Calu3 (cell line): ENCODE measurements around the gene GTF2B. TPM values are rescaled to one million over a fixed set of nuclear protein-coding genes. Genes with fewer than 3 reads are reported as not detected.
A peak's percentile ranks its signal among the peaks of the same experiment; 100 is the strongest.

Experiments
- BruUV-seq: library from RNA; stranded (reverse); fragments of 400-500 nt; replicated peaks from 2 replicates; lab custom pipeline; 2021; lab: Mats Ljungman, UMichigan
- CTCF ChIA-PET: fragments of 300-600 bp; sonication (Branson Sonifier 250); formaldehyde crosslinking; loops from one replicate; lab custom pipeline; 2022; ENCODE audit warnings: antibody characterized with exemption; lab: Charles Lee
- DNase-seq: peaks from one replicate; pipeline ENCODE4 v3.0.0; 2022
- H3K27ac Mint-ChIP-seq: one replicate; pipeline ENCODE4 v1.8.0; 2022; ENCODE audit warnings: mixed read lengths; ENCODE audit not compliant: unreplicated experiment
- H3K27me3 Mint-ChIP-seq: one replicate; pipeline ENCODE4 v1.8.0; 2022; ENCODE audit warnings: mixed read lengths; ENCODE audit not compliant: unreplicated experiment
- H3K36me3 Mint-ChIP-seq: one replicate; pipeline ENCODE4 v1.8.0; 2022; ENCODE audit warnings: mild to moderate bottlenecking, moderate library complexity, mixed read lengths; ENCODE audit not compliant: insufficient read depth, unreplicated experiment
- H3K4me1 Mint-ChIP-seq: one replicate; pipeline ENCODE4 v1.8.0; 2022; ENCODE audit warnings: mild to moderate bottlenecking, low read depth, mixed read lengths; ENCODE audit not compliant: unreplicated experiment
- H3K4me3 Mint-ChIP-seq: one replicate; pipeline ENCODE4 v1.8.0; 2022; ENCODE audit warnings: mild to moderate bottlenecking, low read depth, moderate library complexity, mixed read lengths; ENCODE audit not compliant: unreplicated experiment
- H3K9me3 Mint-ChIP-seq: one replicate; pipeline ENCODE4 v1.8.0; 2022; ENCODE audit warnings: low read depth, mixed read lengths; ENCODE audit not compliant: unreplicated experiment
- intact Hi-C: fragments of 100-400 bp; cut with micrococcal nuclease; formaldehyde crosslinking; loops from one replicate; pipeline ENCODE4 v1.10.0; 2022; ENCODE audit not compliant: unreplicated experiment
- total RNA-seq: library from RNA; stranded (reverse); gene quantifications from 2 replicates; pipeline ENCODE4 v1.2.3, GENCODE V29; 2022
- TF ChIP-seq, protein P1 (sequence below): fragments of 200-600 bp; IDR thresholded peaks from one replicate; pipeline ENCODE4 v1.8.0; 2022; ENCODE audit warnings: antibody characterized with exemption; ENCODE audit not compliant: unreplicated experiment

The GTF2B gene
- total RNA-seq, 1 experiment from 2014 or later: 39.3 TPM

DNA sequence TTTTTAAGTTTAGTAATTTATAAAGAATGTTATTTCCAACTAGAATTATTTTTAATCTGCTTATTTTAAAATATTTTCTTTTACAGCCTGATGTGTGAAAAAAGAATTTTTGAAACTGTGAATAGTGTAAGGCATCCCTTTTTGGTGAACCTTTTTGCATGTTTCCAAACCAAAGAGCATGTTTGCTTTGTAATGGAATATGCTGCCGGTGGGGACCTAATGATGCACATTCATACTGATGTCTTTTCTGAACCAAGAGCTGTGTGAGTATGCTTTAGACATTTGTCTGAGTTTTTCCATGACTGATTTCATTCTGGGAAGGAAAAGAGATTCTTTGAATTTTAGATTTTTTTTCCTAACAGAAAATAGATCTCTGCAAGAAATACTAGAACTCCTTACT is 77.9 kb downstream of the GTF2B start:
- Mint-ChIP-seq H3K27me3 (no peaks in the 10 kb centered on the region), H3K4me1 (no peaks in the 10 kb centered on the region), H3K4me3 (no peak overlapping the region), H3K36me3 (peaks cover 18% of the 10 kb centered on the region), H3K27ac (no peak overlapping the region), H3K9me3 (no peaks in the 10 kb centered on the region)
- intact Hi-C loops: no loop called here
- no peak for DNase-seq
- TF ChIP-seq, protein P1, sequence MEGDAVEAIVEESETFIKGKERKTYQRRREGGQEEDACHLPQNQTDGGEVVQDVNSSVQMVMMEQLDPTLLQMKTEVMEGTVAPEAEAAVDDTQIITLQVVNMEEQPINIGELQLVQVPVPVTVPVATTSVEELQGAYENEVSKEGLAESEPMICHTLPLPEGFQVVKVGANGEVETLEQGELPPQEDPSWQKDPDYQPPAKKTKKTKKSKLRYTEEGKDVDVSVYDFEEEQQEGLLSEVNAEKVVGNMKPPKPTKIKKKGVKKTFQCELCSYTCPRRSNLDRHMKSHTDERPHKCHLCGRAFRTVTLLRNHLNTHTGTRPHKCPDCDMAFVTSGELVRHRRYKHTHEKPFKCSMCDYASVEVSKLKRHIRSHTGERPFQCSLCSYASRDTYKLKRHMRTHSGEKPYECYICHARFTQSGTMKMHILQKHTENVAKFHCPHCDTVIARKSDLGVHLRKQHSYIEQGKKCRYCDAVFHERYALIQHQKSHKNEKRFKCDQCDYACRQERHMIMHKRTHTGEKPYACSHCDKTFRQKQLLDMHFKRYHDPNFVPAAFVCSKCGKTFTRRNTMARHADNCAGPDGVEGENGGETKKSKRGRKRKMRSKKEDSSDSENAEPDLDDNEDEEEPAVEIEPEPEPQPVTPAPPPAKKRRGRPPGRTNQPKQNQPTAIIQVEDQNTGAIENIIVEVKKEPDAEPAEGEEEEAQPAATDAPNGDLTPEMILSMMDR: no peak
- CTCF ChIA-PET: no interaction called here
- no TSS peak for BruUV-seq

DNA sequence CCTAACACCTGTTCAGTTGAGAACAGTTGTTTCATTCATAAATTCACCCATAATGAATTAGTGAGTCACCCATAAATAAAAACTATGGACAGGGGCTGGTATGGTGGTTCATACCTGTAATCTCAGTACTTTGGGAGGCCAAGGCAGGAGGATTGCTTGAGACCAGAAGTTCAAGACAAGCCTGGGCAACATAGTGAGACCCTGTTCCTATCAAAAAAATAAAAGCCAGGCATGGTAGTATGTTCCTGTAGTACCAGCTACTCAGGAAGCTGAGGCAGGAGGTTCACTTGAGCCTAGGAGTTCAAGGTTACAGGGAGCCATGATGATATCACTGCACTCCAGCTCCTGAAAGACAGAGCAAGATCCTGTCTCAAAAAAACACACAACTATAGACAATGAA is 79.0 kb downstream of the GTF2B start:
- no peaks in the 10 kb centered on the region for H3K4me1 Mint-ChIP-seq
- CTCF ChIA-PET: no interaction called here
- H3K4me3 Mint-ChIP-seq: no peak overlapping the region
- H3K27ac Mint-ChIP-seq: no peak overlapping the region
- H3K36me3 Mint-ChIP-seq: peaks cover 14% of the 10 kb centered on the region
- TF ChIP-seq, protein P1: no peak
- H3K27me3 Mint-ChIP-seq: no peaks in the 10 kb centered on the region
- intact Hi-C loops: no loop called here
- BruUV-seq: no TSS peak
- no peaks in the 10 kb centered on the region for H3K9me3 Mint-ChIP-seq
- no peak for DNase-seq

DNA sequence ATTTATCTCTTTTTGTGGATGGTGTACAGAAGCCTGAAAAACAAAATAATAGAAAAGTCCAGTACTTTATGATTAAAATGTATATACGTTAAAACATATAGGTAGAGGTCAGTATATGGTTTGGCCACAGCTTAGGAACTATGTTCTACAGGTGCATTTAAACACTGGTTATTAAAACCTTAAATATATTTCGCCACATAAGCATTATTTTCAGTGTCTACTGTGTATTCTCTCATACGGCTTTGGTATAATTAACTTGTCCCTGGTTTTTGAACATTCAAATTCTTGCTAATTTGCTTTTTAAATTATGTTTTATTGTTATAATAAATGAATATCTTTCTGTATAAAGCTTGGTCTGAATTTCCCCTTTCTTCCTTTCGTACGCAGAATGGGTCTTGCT is 87.9 kb downstream of the GTF2B start:
- Mint-ChIP-seq H3K27me3 (no peaks in the 10 kb centered on the region), H3K9me3 (no peaks in the 10 kb centered on the region), H3K27ac (peak overlapping the region; percentile 73), H3K4me1 (peaks cover 27% of the 10 kb centered on the region), H3K36me3 (peaks cover 7% of the 10 kb centered on the region), H3K4me3 (no peak overlapping the region)
- TF ChIP-seq, protein P1: no peak
- CTCF ChIA-PET: no interaction called here
- DNase-seq: no peak
- no TSS peak for BruUV-seq
- intact Hi-C loops: loop anchor here (1.0 to 10.0 kb wide), 3 partner anchors 41 to 72 kb away; no protein-coding TSS in a partner anchor

DNA sequence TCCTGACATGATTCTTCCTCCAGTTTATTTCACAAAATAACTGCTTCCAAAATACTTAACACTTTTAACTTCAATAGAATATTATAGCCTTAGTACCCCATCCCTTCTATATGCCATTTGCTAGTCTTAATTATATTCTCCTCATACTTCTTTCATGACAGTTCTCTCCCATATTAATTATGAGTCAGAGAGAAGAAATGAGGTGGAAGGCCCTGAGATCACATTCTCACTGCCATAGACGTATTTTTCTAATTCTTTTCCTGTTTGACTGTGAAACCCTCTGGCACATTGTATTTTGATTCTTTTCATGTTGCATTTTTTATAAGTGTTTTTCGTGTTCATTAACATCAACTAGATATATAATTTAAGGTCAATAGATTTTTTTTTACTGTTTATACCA is 88.4 kb downstream of the GTF2B start:
- no TSS peak for BruUV-seq
- no peak for DNase-seq
- TF ChIP-seq, protein P1: no peak
- intact Hi-C loops: loop anchor here (1.0 to 10.0 kb wide), 3 partner anchors 41 to 72 kb away; no protein-coding TSS in a partner anchor
- H3K27me3 Mint-ChIP-seq: no peaks in the 10 kb centered on the region
- H3K36me3 Mint-ChIP-seq: peaks cover 7% of the 10 kb centered on the region
- peaks cover 27% of the 10 kb centered on the region for H3K4me1 Mint-ChIP-seq
- H3K9me3 Mint-ChIP-seq: no peaks in the 10 kb centered on the region
- CTCF ChIA-PET: no interaction called here
- no peak overlapping the region for H3K4me3 Mint-ChIP-seq
- peak overlapping the region; percentile 73 for H3K27ac Mint-ChIP-seq

Other genes with a start within 250 kb of the GTF2B start
- 75.6 and 82.8 TPM in 2 replicates for gene PKN2, start 207.3 kb downstream of the GTF2B start, total RNA-seq
- gene KYAT3, start 101.1 kb upstream of the GTF2B start, total RNA-seq: 23.1 and 23.6 TPM in 2 replicates
- gene RBMXL1, start 101.1 kb upstream of the GTF2B start, total RNA-seq: 38.9 and 42.9 TPM in 2 replicates
- gene GBP3, start 131.3 kb upstream of the GTF2B start, total RNA-seq: 60.0 and 95.4 TPM in 2 replicates
- 27.0 and 44.9 TPM in 2 replicates for gene GBP1, start 173.6 kb upstream of the GTF2B start, total RNA-seq
- 29.7 and 37.8 TPM in 2 replicates for gene GBP2, start 234.5 kb upstream of the GTF2B start, total RNA-seq